Sciatic nerve (tissue), 2 donors: ENCODE data around the gene ARFIP2. TPM values are rescaled to one million over a fixed set of nuclear protein-coding genes. Genes with fewer than 3 reads are reported as not detected.
"Not testable (repeated sequence)": the region's sequence is repeated elsewhere in the genome, so short reads cannot be mapped to it uniquely, and the experiment has no call there.

ENCODE experiments used
- ATAC-seq: fragments of 200-7000 bp; cut with Tn5 transposase; one replicate; pipeline ENCODE4 v1.9.1; 2020; ENCODE audit warnings: mild to moderate bottlenecking, moderate library complexity
- DNase-seq: peaks from one replicate; pipeline ENCODE4 v3.0.0-alpha.2; 2020; ENCODE audit warnings: low spot score
- intact Hi-C: fragments of 100-400 bp; cut with DNase I; formaldehyde crosslinking; loops from one replicate; pipeline ENCODE4 v1.14.2; 2022
- total RNA-seq: library from RNA; stranded (reverse); fragmentation: NEBNext Ultra II Directional; extraction: Animal tissue kit (Norgen Biotek cat#: 25700); gene quantifications from one replicate; pipeline ENCODE4 v1.2.1, GENCODE V29; 2021
- donor health status: DM: no; HTN: no; CAD: no.
- donor health status: DM: no; HTN: no; CAD: no.

Gene ARFIP2, protein sequence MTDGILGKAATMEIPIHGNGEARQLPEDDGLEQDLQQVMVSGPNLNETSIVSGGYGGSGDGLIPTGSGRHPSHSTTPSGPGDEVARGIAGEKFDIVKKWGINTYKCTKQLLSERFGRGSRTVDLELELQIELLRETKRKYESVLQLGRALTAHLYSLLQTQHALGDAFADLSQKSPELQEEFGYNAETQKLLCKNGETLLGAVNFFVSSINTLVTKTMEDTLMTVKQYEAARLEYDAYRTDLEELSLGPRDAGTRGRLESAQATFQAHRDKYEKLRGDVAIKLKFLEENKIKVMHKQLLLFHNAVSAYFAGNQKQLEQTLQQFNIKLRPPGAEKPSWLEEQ
- 35.0 TPM for total RNA-seq

DNA sequence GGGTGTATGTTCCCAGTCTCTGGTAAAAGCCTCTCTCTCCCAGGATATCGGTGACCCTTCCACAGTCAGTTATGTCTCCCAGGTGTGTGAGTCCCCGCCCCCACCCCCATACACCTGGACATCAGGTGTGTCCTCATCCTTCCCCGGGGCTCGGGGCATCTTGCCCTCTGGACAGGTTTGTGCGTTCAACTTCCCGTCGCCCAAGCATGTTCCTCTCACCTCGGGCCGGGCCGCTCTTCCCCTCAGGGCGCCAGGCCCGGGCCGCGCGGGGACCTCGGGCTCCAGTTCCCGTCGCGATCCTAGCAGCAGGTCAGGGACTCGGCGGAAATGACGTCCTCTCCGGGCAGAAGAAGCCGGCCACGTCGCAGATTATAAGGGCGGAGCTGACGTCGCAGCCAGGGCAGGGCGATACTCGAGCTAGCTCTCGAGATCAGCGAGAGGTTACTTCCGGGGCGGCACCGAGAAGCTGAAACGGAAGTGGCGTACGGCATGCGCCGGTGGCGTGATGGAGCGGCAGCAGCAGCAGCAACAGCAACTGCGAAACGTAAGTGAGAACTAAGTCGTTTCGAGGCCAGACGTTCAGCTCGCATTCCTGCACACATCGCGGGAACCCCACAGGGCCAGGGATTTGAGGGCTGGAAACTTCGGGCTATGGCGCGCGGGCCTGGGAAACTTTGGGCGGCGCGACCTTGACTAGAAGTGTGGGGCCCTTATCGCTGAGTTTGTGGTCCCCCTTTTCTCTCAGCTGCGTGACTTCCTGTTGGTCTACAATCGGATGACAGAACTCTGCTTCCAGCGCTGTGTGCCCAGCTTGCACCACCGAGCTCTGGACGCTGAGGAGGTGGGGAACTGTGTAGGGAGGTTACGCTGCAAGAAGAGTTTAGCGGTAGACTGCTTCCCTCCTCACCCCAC lies at the start of gene ARFIP2, which contains the start of gene TIMM10B:
Gene ARFIP2 (minus strand): TSS at position 320 of the 912 bp plus-strand sequence. CDS start 910 bp downstream, outside the sequence.
Gene TIMM10B (plus strand): TSS at position 490 of the 912 bp plus-strand sequence. CDS start 16 bp downstream, at position 506.
- intact Hi-C loops = no loop called here
- ATAC-seq = peak; percentile 99
- peak; percentile 99 for DNase-seq

GRCh38 chr11:6530848-6531247 lies 49.7 kb upstream of the ARFIP2 start:
- DNase-seq (no peak), ATAC-seq (no peak)
- intact Hi-C loops = loop anchor here (10.0 kb wide), 1 partner anchor 154 kb away; the partner anchor contains the start of gene MRPL17

- intact Hi-C loops = no loop called here
These were observed 48.1 kb upstream of the ARFIP2 start for GRCh38 chr11:6529266-6529665.

DNA sequence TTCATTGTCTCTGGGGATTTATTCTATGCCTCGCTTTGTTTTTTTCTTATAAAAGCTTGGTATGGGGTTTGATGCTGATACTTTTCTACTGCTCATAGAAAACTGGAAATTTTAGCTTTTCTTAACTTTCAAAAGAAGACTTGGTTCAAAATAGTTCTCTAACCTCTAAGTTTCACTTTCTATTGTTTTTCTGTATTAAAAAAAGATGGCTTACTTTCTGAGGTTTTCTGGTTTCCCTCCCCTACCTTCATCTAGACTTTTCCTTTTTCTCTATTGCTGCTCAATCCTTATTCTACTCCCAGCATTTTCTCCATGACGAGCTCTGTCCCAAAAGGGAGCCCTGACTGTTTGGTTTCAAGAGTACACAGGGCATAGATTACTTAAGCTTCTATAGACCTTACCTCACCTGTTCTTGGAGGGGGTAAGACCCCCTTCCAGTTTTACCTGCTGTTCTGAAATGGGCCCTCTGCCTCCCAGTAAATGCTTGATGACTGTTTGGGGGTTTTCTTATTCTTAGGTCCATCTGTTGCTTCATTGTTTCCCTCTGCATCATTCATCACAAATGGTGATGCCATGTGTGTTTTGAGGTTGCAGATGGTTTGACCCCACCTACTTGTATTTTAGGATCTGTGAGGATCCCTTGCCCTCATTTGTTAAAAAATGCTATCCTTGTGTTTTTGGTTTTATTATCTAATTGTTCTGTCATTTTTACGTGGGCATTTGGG lies 45.4 kb upstream of the ARFIP2 start:
- intact Hi-C loops = no loop called here
- no peak for DNase-seq
- no peak for ATAC-seq

More at GRCh38 chr11:6529266-6529665, 48.1 kb upstream of the ARFIP2 start:
- DNase-seq = no peak
- no peak for ATAC-seq

DNA sequence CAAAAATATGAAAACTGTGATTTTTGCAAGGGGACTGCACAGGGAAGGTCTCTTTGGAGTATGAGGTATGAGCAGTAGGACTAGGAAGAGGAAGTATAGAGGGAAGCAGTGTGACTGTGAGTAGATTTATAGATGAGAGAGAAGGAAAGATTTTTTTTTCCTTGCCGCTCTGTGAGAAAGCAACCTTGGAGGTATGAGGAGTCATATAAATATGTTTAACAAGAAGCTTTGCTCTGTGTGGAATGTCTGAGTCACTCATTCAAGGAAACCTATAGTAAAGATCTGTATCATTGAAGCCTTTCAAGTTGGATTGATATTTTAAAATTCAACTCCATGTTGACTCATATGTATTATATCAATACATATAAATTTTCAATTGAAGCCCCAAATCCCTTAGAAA lies 42.1 kb upstream of the ARFIP2 start:
- ATAC-seq (no peak), DNase-seq (no peak)
- intact Hi-C loops = no loop called here

DNA sequence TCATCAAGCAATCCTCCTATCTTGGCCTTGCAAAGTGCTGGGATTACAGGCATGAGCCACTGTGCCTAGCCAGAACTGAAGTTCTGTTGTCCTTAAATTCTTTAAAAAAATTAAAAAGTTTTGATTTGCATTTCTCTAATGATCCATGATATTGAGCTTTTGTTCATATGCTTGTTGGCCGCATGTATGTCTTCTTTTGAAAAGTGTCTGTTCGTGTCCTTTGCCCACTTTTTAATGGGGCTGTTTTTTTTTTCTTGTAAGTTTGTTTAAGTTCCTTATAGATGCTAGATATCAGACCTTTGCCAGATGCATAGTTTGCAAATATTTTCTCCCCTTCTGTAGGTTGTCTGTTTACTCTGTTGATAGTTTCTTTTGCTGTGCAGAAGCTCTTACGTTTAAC lies 40.8 kb upstream of the ARFIP2 start:
- DNase-seq, ATAC-seq, intact Hi-C loops: not testable (repeated sequence)

DNA sequence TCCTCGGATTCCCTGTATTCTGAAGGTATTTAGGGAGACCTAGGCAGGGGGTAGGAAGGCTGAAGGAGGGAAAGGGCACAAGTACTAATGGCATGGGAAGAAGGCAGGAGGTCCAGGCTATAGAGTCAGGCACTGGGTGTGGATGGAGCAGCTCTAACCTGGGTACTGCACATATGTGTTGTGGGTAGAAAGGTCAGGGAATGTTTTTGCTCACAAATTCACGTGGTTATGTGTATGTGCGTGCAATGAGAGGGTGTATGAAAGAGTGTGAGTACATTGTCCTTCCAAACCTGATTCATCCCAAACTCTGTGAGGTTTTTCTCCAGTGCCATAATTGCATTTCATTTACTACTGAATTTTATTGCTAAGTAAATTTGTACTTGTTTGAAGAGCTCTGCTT lies 39.1 kb upstream of the ARFIP2 start:
- DNase-seq = no peak
- intact Hi-C loops = no loop called here
- ATAC-seq = no peak

DNA sequence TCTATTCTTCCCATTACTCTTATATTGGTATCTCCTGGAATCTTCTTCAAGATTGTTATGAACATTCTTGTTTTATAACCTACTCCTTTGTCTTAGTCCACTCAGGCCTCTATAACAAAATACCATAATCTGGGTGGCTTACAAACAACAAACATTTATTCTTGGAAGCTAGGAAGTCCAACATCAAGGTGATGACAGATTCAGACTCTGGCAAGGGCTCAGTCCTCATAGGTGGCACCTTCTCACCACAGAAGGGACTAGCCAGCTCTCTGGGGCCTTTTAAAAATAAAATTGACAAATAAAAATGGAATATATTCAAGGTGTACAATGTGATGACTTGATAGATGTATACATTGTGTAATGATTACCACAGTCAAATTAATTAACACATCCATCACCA lies 35.7 kb upstream of the ARFIP2 start:
- no peak for ATAC-seq
- intact Hi-C loops = no loop called here
- no peak for DNase-seq

GRCh38 chr11:6505577-6506240 lies 24.6 kb upstream of the ARFIP2 start:
- intact Hi-C loops = loop anchor here (5.0 kb wide), 1 partner anchor 1548 kb away; the partner anchor contains the start of gene OR51A2

GRCh38 chr11:6504166-6504565 lies 23.0 kb upstream of the ARFIP2 start:
- intact Hi-C loops = no loop called here
- ATAC-seq (no peak), DNase-seq (no peak)

More at GRCh38 chr11:6505577-6506240, 24.6 kb upstream of the ARFIP2 start:
- no peak for DNase-seq
- peak; percentile 82 for ATAC-seq

GRCh38 chr11:6502382-6502781 lies 21.3 kb upstream of the ARFIP2 start:
- DNase-seq = no peak
- no peak for ATAC-seq
- intact Hi-C loops = no loop called here

- intact Hi-C loops = no loop called here
- ATAC-seq (peak; percentile 6), DNase-seq (no peak)
These were observed 17.4 kb upstream of the ARFIP2 start for GRCh38 chr11:6498544-6498943.

DNA sequence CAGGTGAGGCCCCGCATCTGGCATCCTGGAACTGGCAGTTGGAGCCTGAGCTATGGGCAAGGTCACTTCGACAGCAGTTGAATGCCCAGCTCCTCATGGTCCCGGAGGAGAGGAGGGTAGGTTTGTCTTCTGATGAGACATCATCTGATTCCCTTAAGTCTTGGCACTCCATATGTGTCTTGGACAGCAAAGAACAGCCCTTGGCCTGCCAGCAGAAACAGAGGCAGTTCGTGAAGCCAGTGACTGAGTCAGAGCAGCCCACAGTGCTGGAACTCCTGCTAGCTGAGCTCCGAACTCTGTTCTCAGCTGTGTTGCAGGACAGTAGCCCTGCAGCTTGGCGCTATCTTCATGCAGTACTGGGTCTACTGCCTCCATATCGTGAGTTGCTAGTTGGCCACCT lies 17.0 kb upstream of the ARFIP2 start:
- intact Hi-C loops = no loop called here
- ATAC-seq = peak; percentile 59
- no peak for DNase-seq

DNA sequence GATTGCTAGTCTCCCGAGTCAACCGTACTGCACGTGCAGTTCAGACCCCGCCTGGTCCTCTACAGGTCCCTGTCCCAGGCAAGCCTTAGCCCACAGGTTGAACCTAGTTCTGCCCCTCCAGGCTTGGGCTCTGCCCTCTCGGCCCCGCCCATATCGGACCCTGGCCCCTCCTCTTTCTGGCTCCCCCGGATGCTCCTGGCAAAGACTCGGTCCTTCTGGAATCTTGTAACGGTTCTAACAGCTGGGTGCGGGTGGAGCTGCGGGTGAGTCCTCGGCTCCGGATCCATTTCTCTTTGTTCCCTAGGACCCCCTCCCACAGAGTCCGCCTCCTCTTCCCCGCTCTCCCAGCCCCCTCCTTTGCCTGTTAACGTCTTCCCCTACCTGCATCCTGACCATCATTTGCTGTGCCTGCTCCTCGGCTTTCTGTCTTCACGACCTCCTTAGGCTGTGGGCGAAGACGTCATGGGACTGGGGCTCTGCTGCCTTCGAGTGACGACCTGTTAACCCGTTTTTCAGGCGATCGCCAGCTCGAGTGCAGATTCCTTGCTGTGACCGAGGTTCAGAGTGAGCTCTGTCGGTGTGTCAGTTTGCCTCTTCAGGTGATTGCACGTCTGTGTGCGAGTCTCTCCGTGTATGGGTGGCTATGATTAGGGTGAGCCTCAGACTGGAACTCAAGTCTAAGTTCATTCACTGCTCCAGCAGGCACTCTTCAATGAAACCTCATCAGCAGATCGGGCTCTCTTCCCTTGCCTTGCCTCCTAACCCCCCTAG lies 16.1 kb upstream of the ARFIP2 start, which contains the start of gene DNHD1:
Gene DNHD1 (plus strand): TSS at position 212 of the 771 bp plus-strand sequence. CDS start 936 bp downstream, outside the sequence.
- peak; percentile 53 for ATAC-seq
- no peak for DNase-seq
- intact Hi-C loops = no loop called here

GRCh38 chr11:6489306-6489705 lies 8.2 kb upstream of the ARFIP2 start:
- ATAC-seq (no peak), DNase-seq (no peak)
- intact Hi-C loops = no loop called here

DNA sequence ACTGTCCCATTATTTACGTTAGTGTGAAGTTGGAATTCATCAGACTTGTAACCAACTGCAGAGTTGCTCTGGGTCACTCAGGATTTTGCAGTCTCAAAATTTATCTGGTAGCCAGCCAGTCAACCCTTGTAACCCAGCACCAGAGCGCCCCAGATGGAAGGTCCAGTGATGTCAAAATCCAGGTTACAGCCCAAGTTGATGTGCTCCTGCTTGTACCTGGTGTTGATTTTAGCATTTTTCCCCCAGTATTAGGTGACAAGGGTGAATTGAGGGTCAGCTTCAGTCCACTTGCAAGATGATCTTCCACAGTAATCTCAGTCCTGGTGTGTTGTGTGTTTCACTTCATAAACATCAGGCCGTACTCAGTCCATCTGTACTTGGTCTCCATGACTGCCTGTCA lies 7.7 kb upstream of the ARFIP2 start:
- ATAC-seq (no peak), DNase-seq (no peak)
- intact Hi-C loops = no loop called here

DNA sequence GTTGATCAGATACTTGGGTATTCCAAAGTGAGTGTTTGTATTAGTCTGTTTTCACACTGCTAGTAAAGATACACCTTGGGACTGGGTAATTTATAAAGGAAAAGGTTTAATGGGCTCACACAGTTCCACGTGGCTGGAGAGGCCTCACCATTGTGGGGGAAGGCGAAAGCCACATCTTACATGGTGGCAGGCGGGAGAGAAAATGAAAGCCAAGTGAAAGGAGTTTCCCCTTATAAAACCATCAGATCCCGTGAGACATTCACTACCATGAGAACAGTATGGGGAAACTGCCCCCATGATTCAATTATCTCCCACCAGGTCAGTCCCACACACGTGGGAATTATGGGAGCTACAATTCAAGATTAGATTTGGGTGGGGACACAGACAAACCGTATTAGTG lies 7.2 kb upstream of the ARFIP2 start:
- DNase-seq = no peak
- no peak for ATAC-seq

GRCh38 chr11:6486938-6487337 lies 5.8 kb upstream of the ARFIP2 start:
- no peak for DNase-seq
- intact Hi-C loops = no loop called here
- ATAC-seq = no peak

More for the DNA sequence above, 7.2 kb upstream of the ARFIP2 start:
- intact Hi-C loops = no loop called here
